Embryonic facial prominence (tissue), 1 donor: ENCODE data around the gene NAT8L.

Experiments used
- DNase-seq: peaks from one replicate; pipeline ENCODE4 v3.0.0-alpha.2; 2016; ENCODE audit errors: extremely low spot score

Gene NAT8L

DNA sequence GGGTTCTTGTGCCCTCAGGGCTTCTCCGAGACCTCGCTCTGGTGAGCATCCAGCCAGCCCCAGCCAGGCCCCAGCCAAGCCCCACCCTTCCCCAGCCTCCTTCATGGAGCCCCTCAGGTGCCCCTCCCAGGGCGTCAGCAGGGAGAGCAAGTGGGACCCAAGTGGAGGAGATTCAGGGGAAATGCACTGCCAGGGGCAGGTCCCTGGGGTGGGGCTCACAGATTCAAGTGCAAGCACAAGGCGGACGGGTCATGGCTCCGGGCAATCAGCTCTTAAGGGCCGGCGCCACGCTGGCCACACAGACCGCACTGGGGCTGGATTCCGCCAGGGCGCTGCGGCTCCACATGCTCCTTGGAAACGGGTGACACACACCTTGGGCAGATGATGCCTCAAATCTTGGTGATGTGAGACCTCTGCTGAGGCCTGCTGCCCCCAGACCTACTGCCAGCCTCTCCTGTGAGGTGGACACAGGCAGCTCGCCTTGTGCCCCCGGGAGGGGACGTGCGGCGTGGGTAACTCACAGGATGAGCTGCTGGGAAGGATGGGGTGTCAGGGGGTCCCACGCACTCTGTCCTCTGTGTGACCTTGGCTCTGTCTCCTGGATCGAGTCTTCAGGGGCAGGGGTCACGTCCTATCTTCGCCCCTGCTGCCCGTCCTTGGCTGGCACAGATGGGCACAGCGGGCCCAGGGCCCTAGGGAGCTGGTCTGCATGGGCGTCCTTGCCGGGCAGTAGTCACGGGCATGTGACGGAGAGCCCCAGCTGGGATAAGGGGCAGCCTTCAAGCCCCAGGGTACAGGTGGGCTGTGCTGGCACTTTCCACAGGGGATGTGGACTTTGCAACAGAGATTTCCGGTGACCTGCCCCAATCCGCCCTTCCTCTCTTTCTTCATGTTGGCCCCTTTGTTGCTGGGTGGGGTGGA, 17.1 kb downstream of the NAT8L start:
- DNase-seq = no peak

DNA sequence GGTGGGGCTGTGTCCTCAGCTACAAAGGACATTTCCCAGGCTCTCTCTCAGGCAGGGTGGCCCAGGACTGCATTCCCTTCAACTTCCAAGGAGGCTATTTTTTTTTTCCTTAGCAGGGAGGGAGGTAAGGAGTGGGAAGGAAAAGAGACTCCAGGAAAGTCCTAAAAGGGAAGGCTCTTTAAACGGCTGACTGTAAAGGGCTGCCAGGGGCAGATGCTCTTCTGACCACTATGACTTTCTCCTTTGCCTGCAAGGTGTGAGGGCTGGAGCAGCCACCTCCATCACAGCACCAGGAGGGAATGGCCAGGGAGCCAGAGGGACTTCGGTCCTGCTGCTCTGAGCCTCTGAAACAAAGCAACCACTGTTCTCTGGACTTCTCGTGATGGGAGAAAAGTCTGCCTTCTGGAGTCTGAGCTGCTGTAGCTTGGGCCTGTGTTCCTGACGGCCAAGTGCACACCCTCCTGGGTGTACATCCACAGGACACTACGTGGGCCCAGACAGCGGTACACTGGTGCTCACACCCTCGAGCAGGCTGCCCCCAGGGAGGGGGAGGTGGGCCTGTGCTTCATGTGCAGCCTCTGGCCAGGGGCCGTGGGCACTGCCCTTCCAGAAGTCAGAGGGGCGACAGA, 17.9 kb downstream of the NAT8L start:
- DNase-seq = no peak

DNA sequence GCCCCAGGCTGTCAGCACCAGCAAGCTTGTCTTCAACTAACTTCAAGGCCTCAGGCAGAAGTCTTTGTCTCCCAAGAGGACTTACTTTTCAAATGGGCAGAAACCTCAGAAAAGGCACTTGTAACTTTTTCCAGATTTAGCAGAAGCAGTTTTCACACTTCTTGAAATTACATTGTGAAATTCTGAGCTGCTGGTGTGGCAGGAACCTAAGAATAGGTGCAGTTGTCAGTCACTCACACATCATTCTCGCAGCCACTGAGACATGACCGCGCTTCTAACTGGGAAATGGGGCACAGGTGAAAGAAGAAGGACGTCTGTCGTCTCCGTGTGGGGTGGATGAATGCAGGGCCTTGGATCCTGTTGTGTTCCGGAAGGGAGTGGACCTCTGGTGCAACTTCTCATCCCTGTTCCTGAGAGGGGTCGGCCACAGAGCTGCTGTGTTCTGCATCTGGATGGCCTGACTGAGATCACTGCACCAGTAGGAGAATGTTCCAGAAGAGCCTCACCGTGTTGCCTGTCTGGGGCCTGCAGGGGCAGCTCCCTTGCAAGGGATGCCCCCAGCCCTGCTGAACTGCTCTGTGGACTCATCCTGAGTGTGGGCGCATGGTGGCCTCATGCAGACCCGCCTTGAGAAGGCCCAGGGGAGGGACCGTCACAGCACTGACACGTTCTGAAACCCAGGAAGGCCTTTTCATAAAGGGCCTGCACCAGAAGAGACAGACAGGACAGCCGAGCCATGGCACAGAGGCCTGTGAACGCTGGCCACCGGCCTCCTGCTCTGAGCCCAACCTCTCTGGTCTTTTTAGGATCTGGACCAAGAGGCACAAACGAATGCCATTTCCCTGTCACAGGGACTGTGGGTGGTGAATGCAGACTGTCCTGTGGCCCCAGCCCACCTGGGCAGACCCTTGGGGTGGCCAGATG, 18.7 kb downstream of the NAT8L start:
- DNase-seq = no peak

DNA sequence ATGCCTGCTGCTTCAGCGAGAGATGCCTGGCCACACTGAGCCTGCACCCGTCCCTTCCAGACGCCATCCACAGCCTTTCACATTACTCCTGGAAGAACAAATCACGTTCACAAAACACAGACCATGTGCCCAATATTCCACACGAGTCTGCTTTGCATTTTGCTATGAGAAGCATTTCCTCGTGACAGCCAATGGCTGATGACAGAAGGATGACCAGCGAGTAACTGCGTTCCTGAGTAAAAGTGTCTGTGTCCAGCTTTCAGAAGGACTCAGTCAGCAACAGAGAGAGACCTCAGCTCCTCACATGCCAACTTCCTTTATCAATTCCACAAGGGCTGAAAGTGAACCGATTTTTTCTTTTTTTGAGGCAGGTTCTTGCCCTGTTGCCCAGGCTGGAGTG, 19.5 kb downstream of the NAT8L start:
- DNase-seq = no peak

DNA sequence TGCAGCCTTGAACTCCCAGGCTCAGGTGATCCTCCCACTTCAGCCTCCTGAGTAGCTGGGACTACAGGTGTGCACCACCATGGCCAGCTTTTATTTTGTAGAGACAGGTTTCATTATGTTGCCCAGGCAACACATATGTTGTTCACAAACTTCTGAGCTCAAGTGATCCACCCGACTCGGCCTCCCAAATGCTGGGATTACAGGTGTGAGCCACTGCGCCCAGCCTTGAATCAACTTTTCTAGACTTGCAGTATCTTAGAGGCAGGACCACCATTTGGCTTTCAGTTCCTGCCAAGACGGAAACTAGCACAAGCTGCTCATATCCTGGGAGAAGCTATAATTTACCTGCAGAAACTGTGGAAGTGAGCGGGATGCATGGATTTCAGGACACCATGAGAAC, 19.9 kb downstream of the NAT8L start:
- no peak for DNase-seq

DNA sequence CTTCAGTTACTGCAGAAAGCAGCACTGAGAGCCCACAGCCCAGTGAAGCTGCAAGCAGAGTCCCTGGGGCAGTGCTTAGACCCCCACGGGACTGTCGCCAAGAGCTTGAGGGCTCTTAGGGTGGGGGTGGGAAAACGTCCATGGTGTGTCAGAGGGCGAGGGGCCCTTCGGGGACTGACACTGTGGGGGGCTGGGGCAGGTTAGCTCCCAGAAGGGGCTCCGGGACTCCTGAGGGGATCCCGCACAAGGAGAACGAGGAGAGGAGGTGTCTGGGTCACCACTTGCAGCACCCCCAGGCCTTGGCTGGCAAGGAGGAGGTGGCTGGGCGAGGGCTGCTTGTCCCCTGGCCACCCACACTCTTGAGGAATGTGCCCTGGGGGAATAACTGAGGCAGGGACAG, 20.8 kb downstream of the NAT8L start:
- no peak for DNase-seq

DNA sequence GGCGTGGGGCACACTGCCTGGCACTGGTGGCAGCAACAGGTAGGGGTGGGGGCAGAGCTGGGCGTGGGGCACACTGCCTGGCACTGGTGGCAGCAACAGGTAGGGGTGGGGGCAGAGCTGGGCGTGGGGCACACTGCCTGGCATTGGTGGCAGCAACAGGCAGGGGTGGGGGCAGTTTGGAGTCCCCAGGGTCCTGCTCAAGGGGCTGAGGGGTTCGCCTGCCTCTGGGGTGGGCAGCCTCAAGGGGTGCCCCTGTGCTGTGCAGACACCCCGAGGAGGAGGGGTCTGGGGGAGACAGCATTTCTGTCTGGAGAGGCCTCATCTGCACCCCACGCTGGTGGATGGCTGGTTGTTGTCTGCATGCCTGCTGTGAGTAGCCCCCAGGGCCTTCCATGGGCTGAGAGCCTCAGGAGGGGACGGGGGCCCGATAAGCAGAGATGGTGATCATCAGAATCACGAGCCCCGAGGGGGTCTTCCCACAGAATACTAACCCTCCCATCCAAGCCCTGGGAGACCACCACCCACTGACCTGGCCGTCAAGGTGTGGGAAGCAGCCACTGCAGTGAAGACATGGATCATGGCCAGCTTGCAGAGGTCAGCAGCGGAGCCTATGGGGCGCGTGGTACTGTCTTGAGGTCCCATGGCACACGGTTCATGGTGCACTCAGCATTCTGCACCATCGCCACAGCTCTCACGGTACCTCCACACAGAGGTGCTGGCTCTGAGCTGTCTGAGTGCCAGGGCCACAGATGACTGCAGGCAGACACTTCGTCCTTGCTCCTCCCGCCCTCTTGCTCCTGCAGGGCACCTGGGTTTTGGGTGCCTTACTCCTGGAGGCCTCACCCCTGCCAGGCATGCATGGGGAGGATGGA, 21.5 kb downstream of the NAT8L start:
- no peak for DNase-seq

DNA sequence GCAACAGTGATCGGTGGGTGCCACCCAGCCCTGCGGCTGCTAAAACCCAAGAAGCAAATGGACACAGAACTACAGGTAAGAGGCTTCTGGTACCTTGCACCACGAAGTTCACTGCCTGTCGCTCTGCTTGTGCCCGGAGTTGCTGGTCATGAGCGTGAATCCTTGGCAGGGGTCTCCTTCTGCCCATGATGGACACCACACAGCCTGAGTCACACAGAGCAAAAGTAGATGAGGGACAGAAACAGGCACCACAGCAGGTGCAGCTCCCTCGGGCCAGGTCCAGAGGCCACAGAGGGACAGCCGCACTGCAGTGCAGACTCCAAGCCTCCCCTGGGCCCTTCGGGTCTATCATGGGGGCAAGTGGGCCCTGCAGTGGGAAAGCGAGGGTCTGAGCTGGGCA, 22.4 kb downstream of the NAT8L start:
- DNase-seq = no peak

DNA sequence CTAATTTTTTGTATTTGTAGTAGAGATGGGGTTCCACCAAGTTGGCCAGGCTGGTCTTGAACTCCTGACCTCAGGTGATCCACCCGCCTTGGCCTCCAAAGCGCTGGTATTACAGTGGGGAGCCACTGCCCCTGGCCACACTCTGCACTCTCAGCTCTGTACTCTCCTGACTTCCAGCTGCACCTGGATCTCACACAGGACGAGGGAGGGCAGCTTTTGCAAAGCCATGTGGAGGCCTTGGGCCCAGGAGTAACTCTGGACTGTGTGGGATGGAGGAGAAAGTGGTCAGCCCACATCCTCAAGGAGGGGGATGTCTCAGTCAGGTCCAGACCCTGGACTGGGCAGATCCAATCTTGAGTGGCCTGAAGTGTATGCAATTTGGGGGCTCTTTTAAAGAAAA, 23.0 kb downstream of the NAT8L start:
- no peak for DNase-seq

DNA sequence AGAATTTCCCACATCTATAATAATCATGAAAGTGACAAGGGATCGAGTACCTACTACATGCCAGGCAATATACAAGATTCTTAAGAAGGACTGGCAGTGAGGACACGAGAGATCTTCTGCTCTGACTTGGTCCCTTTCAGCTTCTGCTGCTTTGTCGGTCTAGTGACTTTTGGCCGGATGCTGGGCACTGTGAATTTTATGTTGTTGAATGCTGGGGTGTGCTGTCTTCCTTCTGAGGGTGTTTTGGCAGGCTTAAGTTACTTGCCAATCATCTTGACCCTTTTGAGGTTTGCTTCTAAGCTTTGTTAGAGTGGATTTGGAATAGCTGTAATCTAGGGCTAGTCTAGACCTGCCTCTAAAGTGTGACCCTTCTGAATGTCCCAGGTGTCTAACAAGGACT, 23.5 kb downstream of the NAT8L start:
- DNase-seq = no peak

DNA sequence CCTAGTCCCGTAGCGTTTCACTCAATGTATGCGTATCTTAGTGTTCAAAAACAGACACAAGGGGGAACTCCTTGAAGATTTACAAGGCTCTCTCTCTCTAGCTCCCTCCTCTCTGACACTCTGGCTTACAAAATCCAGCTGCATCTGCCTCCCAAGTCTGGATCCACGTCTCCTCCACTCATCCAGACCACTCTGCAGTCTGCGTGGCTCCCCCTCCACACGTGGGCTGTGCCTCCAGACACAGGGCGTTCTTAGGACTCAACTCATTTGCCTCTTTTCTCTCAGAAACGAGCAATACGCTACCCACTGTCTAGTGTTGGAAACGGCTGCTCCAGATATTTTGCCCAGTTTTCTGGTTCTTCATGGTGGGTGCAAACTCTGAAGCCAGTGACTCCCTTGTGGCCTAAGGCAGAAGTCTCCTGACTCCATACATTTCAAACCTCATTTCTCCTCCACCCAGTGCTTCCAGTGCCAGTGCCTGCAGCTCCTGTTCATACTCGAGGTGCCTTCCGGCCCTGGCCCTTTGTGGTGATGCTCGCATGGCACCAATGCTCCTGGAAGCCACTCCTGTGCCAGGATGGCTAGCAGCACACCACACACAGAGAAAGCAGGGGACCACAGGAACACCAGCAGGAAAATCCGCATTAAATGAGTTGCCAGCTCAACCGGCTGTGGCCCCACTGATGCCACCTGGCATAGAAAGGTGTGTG, 24.1 kb downstream of the NAT8L start:
- no peak for DNase-seq

DNA sequence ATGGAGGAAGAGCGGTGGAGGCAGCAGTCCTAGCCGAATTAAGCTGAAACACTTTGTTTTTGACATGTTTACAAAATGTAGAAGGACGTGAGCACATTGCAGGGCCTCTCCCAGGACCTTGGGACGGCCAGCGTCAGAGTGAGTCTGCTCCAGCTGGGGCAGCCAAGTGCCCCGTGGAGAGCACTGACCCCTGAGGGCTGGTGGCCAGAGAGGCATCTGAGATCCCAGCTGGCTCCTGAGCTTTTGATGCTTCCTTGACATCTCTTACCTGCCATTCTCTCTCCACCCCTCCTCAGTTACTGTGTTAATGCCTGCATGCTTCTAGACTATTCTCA, 24.7 kb downstream of the NAT8L start:
- no peak for DNase-seq

DNA sequence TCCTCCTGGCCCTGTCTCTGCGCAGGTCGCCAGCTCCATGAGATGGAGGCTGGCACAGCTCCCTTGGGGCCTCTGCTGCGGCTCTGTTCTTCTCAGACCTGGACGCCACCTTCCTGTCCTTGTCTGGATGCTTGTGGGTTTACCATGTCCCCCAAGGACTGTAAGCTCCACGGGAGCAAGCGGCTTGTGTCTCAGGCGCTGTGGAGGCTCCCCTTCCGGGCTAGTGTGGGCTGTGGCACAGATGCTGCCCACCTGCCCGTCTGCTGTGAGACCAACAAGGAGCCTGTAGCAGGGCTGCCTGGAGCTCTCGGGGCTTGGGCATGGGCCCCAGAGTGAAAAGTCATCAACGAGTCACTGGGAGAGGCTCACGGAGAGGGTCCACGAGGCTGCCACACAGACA, 25.2 kb downstream of the NAT8L start:
- no peak for DNase-seq

DNA sequence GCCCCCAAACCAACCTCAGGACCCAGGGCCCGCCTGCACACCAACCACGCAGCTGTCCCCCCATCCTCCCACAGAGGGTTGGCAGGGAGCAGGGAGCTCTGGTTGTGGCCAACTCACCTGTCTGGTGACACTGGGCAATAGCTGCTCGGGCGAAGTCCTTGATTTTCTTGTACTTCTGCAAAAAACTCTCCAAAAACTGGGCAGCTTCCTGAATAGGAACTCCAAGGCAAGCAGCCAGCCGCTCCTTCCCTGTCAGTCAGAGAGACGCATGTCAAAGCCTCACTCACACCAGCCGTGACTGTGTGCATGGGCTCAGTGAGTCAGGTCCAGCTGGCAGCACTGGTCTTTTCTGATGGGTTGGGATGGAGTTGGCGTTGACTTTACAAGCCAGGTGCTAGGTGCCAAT, 26.4 kb downstream of the NAT8L start:
- no peak for DNase-seq

DNA sequence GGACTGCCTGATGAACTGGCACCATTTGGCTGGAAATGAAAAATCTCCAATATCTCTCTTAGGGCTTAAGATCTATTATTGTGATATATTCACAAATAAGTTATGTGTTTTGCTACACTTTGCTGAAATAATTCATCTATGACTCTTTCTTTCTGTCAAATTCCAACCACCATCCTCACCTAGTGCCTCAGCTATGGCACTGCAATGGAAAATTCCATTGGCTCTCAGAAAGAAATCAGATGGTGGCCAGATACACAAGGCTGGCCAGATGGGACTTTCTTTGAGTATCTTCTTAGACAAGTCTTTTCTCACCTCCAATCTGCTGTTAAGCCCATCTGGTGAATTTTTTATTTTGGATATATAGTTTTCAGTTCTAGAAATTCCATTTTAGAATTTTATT, 28.0 kb downstream of the NAT8L start:
- DNase-seq = no peak

DNA sequence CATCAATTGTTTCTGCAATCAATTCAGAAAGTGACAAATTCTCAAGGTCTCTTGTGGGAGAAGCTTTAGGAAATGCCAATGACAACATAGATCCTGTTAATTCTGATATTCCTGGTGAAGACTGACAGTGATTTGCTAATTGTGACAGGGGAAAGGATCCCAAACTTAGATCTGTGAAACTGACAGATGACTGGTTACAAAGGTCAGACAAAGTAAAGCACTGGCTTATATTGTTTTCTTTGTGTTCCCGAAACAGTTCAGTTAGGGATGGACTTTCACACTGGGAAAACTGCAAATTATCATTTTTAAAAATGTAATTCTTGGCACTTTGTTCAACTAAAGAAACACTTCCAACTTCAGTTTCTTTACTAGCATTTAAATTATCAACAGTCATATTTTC, 30.1 kb downstream of the NAT8L start:
- DNase-seq = no peak

DNA sequence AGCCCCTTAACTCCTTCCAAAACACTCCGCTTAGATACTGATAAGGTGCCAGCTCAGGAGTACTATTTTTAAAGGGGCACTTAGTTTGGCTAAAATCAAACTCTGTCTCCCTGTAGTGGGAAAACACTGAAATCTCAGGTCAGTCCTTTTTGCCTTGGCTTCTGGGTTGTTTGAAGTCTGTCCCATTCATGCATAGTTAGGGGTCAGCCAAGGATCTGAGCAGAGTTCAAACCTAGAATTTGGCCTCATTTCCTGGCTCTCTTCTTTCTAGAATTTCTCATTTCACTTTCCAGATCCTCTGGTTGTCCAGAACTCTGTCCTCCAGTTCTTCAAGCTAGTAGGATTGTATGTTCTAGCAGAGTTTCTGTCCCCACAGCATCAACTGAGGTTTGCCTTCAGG, 31.5 kb downstream of the NAT8L start:
- DNase-seq = no peak

DNA sequence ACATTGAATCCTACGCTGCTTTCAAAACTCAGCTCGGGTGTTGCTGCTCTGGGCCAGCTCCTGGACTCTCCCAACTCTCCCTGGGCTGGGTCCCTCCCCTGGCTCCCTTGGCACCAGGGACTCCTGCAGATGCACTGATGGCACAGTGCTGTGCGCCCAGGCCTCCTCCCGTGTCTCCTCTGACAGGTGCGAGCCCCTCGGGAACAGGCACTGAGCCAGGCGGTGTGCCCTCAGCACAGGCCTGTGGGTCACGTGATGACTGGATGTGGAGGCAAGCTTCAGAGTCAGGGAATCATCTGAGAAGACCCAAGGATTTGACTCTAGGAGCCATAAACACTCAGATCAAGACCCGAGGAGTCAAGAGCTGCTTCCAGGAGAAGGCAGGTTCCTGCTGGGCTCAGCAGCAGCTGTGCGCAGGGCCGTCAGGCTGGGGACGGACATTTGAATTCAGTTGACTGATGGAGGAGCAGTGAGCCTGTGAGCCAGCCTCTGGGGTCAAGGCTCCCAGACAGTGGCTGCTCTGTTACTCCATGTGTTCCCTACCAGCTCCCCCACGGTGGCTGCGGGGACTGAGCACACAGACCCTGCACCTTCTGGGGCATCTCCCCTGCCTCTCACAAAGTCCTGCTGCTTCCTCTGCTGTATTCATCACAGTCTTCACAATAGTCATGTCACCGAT, 33.0 kb downstream of the NAT8L start:
- no peak for DNase-seq

DNA sequence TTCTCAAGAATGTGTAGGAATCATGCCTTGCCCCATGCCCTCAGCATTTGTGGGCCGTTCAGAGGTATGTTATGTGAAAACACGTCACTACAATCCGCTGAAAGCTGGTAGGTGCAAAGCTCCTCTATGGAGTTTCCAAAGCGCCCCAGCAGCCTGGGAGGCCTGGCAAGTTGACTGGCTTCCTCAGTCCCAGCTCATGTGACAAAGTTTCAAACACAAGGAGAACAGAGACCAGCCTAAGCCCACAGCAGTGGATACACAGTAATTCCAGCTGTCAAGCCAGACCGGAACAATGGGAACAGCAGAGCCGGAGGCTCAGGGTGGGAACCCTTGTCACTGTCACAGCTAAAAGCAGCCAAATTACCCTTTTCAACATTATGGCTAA, 33.5 kb downstream of the NAT8L start:
- DNase-seq = no peak

DNA sequence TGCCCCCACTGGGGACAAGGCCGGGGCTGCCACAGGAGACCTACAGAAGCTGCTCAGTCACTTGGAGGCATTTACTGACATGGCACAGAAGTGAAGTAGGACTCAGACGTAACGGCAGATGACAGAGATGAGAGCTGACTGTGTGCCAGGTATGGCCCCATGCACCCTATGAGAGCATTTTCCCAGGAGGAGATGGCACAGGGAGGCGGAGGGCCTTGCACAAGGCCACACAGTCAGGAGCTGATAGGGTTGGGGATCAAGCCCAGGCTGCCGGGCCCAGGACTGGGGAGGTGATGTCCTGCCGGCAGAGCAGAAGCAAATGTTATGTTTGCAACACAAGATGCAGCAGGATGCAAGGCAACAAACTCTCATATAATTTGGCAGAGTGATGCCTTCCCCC, 34.1 kb downstream of the NAT8L start:
- no peak for DNase-seq
